NCI-H1436 (cell line): ENCODE measurements around the gene ITGAV.

Experiments used
- DNase-seq: peaks from one replicate; lab custom pipeline; 2025; lab: John Stamatoyannopoulos, UW

Gene ITGAV

DNA sequence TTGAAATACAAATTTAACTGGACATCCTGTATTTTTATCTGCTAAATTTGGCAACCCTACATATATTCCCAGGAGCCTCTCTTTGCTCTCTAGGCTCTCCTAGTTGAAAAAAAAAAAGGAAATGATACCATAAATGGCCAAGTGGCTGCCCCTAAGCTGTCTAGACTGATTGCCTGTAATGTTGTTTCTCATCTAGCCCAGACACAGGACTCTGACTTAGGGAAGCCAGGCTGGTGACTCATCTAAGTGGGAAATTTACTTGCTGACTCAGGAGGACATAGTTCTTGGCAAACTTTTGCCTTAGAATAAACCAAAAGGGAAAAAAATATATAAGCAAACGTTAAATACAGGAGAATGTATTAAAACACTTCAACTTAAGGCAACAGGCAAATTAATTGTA lies 14.6 kb upstream of the ITGAV start:
- DNase-seq = no peak

DNA sequence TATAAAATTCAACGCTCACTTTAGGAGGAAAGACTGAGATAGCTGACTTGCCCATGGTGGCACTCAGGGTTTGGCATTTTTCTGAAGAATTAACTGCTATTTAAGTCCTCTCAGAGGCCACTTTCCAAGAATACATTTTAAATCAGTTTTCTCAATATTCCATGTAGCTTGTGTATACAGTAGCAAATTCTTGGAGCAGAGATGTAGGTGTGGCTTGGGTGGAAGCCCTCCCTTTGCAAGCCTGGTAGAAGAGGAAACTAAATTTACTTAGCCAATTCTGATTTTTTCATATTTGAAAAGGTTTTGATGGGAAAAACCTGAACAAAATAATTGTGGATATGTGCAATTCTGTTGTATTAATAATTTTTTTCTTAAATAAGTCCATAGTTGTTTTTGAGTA lies 14.0 kb upstream of the ITGAV start:
- DNase-seq = no peak

DNA sequence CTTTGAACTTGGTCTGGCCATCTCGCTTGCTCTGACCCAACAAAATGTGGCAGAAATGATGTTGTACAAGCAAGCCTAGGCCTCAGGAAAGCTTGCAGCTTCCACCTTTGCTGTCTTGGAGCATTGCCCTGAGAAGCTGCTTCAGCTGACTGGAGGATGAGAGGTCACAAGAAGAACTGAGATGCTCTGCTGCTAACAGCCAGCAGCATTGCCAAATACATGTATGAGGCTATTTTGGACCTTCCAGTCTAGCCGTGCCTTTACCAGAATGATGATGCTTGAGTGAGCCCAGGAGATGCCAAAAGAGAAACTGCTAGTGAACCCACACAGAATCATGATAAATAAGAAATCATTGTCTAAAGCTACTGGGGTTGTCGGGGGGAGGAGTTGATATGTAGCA lies 13.2 kb upstream of the ITGAV start:
- DNase-seq = no peak

DNA sequence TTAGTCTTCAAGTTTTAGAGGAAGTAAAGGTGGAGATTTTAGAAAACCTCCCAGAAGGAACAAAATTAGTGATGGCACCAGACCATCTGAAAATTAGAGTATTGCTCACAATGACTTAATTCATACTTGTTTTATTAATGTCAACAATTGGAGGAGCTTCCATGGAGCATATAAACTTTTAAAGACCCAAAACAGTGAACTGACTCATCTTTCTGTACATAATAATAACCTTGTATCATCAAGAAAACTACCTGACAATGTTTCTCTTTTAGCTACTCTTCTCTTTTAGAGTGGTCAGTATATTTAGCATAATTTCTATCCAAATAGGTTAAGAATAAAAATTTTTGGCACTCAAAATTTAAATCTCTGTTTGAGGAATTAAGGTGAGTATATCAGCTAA lies 7.2 kb upstream of the ITGAV start:
- DNase-seq = no peak

DNA sequence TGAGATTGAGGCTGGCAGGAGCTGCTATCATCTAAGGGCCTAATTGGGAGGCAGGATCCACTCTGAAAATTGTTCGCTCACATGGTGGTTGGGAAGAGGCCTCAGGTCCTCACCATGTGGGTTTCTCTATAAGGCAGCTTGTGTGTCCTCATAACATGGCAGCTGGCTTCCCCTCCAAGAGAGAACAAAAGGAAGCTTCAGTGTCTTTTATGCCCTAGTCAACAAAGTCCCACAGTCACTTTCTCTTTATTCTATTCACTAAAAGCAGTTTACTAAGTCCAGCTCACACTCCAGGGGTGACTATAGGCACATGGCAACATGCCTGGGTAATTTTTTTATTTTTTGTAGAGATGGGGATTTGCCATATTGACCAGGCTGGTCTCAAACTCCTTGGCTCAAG lies 5.8 kb upstream of the ITGAV start:
- DNase-seq = no peak

DNA sequence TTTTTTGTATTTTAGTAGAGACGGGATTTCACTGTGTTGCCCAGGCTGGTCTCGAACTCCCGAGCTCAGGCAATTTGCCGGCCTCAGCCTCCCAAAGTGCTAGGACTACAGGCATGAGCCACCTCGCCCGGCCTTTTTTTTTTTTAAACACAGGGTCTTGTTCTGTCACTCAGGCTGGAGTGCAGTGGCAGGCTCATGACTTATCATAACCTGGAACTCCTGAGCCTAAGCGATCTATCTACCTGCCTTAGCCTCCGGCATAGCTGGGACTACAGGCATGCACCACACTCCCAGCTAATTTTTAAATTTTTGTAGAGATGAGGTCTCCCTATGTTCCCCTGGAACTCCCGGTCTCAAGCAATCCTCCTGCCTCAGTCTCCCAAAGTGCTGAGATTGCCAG lies 1.4 kb upstream of the ITGAV start:
- DNase-seq = no peak

DNA sequence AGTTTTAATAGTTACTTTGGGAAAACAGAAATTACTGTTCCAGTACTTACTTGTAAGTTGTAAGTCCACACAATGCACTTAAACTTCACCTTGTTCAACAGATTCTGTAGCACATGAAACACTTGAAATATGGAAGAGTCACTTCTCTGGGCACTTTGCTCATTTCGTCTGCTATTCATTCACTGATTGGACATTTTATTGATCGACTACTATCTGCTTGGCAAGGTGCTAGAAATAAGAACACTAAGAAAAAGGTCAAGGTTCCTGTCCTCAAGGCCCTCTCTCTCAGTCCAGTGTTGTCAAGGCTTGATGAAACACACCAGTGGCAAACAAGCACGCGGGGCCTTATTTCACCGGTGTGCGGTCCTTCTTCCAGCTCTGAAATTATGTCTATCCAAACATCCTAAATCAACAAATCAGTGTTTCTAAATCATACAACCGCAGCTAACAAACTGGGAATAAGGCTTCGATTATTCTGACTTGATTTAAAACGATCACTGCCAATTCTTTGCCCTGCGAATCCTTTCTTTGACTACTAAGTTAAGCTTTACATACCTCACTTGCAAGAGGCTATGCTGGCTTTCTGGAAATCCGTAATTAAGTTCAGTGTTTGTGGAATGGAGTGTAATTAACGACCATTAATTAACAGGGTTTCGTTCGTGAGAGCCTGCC lies 780 bp upstream of the ITGAV start:
- DNase-seq = no peak

DNA sequence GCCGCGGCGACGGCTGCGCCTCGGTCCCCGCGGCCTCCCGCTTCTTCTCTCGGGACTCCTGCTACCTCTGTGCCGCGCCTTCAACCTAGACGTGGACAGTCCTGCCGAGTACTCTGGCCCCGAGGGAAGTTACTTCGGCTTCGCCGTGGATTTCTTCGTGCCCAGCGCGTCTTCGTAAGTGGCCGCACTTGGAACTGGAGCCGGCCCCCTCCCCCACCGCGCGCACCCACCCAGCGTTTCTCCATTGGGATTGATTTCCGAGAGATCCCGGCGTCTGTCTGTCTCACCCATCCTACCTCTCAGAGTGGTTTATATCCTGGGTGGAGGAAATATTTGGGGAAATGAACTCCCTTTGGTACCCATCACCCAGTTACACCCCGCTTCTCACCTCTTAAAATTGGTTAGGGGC lies 498 bp downstream of the ITGAV start:
- no peak for DNase-seq

DNA sequence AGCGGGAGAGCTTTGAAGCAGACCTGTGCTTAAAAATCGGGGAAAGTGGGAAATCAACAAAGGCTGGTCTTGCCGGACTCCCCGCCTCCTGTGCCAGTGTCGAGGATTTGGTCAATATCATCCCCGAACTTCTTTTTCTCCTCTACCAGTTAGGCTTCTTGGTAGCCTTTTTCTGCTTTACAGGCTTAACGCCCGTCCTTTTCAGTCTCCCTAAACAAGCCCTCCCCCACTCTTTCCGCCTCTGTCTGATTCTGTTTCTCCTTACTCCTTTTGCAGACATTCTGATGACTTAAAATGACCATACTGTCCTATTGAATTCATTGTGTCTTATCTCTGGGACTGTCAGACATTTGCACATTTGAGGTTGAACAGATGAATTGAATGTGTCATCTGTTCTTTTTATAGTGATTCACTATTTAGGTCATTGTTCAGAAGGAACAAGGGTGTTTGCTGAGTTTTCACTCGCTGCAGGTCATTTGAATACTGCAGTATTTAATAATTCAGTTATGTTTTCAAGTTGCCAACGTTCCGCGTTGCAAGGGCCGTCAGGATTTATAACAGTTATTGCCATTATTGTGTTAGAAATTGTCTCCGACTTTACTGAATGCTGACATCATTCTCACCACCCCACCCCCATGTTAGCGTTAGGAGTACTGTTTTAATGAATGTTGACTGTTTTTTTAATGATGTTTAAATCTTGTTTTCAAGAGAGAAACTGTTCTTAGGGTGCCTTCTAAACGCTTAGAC lies 1.1 kb downstream of the ITGAV start:
- DNase-seq = no peak

DNA sequence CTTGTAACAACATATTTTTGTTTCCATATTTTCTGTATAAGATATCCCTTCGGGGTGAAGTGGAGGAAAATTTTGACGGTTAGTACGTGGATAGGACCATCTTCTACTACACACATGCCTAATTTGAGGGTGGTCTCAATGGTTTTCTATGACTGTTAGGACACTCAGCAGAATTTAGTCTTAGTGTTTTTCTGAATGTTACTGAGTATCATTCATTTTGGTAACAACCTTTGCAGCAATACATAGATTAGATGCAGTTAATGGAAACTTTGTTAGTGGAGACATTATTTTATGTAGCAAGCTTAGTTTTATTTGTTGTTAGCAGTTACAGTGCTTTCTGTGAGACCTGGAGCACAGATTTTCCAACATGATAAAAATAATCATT lies 1.6 kb downstream of the ITGAV start:
- DNase-seq = no peak

DNA sequence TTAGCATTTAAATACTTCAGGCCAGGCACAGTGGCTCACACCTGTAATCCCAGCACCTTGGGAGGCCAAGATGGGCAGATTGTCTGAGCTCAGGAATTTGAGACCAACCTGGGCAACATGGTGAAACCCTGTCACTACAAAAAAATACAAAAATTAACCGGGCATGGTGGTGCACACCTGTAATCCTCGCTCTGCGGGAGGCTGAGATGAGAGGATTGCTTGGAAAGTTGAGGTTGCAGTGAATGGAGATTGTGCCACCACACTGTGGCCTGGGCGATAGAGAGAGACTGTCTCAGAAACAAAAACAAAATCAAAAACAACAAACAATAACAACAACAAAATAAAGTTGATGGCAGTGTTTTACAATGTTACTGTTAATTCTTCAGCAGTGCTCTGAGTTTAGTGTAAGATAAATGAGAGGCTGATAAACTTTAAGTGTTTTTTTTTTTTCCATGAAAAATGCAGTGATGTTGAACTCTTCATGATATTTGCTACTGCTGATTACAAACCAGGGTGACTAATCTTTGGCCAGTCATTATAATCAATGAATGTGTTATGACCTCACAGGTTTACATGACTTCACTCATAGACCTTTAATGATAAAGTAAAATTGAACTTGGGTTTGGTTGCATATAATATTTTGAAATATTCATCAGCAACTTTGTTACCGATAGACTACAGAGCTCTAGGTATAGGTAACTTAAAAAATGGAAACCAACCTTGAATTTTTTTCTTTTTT lies 2.5 kb downstream of the ITGAV start:
- no peak for DNase-seq

DNA sequence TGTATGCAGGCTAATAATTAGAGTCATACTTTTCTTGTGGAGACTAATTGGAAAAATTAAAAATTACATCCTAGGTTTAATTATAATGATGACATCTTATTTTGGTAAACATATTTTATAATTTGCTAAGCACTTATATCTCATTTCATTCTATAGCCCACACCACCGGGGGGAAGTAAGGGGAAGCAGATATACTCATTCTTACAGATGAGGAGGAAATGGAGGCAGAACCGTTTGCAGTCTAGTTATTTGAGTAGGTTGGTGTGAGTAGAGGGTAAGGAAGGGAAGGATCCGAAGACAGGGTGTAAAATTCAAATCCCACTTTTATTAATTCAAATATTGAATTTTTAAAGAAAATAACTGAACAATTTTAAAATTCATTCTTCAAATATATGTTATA lies 3.7 kb downstream of the ITGAV start:
- DNase-seq = no peak

DNA sequence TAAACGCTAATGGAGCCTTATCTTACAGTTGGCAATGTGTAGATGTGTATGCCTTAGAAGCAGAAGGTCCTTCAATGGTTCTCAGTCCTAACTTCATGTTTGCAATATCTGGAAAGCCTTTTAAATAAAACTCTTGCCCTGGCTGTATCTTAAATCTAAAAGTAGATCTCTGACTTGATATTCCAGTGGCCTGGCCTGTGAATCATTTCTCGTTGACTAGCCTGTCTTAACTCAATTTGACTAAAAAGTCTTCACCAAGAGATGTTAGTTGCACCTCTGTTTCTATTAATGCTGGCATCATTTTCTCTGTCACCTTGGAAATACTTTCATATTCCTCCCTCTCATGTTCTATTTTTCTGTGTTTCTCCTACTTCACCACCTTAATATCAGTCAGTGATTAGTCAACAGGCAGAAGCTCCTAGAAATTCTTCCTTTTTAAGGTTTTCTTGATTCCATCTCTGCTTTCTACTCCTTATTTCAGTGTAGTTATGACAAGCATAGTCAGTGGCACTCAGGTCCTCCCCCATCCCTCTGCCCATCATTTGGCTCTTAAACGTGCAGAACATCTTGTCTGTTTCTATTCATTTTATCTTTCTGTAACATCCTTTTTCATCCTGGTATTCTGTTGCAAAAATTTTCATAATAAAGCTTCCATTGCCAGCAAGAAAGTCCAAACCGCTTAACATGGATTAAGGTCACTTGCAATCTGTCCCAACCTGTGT lies 4.3 kb downstream of the ITGAV start:
- DNase-seq = no peak

DNA sequence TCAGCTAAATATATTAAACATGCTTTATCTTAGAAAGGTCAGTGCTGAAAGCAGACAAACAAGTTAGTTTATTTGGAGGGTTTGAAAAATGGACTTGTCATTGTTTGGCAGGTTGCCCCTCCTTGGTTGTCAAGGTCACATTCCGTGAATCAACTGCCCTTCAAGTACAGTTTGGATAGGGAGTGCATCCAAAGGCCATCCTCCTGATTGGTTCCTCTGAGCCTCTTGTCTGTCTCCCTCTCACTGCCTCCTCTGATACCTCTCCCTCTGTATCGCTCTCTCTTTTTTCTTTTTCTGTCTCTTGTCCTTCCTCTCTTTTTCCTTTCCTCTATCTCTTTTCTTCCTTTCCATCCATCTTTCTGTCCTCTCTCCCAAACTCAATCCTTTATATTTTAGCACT lies 5.4 kb downstream of the ITGAV start:
- DNase-seq = no peak

DNA sequence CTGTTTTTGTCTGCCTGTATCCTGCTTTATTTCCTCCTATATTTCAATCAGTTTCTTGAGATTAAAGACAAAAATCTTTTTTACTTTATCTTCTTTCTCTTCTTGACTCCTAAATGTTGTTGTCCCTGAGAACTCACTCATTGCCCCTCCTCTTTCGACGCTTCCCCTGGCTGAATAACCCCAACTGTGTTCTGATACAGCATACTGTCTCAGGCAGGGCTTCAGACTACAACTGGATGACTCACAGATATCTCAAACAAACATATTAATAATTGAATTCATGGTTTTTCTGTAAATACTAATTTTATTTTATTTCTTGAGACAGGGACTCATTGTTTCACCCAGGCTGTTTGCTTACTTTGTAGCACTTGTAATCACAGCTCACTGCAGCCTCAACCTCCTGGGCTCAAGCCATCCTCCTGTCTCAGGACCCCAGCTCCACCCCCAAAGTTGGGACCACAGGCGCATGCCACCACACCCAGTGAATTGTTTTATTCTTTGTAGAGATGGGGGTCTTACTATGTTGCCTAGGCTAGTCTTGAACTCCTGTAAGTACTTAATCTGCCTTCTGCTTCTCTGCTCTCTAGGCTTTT lies 9.4 kb downstream of the ITGAV start:
- DNase-seq = no peak

DNA sequence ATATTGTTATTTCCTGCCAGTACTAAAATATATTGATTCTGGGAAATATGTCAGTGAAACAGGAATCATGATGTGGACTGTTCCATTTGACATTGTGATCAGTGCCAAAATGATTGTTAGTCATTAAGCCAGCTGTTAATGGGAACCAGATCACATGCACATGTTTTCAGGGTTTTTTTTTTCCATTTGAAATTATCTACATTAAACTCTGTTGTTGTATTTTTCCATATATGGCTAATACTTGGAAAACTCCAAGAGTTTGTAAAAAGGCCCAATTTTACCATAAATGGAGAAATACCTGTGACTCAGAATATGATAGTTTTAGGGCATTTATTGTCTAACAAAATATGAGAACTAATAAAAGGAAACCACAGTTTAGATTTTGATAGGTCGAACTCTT lies 13.4 kb downstream of the ITGAV start:
- no peak for DNase-seq

DNA sequence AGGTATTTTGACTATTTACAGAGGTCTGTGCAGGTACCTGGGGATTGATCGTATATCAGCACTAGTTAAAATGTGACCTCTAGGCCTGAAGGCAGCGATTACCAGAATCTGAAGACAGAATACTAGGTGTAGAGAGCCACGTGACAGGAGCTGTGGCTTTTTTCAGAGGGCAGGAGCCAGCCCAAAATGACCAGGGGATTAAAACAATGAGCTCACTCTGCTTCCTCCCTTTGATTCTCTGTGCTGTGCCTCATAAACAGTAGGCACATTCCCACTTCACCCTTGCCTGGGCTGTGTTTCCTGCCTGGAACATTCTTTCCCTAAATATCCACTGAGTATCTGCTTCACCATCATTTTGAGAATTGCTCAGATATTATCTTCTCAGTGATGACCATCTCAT lies 15.2 kb downstream of the ITGAV start:
- DNase-seq = no peak

DNA sequence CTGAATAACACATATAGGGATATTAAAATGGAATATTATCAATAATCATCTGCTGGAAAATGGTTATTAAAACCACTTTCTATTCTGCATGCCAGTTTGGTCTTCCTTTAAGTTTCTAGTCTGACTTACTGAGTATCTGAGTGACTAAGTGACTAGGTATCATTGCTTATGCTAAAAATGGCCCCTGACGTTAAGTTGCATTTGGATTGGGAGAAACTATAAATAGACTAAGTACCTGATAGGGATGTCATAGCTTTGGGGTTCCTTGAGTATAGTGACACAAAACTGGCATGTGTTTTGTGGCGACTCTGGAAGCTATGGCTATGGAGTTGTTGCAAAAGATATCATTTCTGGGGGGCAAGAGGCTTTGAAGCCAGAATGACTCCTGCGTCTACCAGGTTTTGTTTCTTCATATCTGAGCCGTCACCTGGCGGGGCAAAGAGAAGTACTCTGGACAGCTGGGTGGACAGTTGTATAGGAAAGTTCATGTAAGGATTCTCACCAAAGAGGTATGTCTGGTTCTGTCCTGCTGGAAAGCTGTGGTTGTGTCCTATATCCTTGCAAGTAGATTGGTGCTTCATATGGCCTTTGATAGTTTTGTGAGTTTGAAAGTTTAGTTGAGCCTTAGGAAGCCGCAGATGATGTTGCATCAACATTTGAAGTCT lies 17.9 kb downstream of the ITGAV start:
- DNase-seq = no peak

DNA sequence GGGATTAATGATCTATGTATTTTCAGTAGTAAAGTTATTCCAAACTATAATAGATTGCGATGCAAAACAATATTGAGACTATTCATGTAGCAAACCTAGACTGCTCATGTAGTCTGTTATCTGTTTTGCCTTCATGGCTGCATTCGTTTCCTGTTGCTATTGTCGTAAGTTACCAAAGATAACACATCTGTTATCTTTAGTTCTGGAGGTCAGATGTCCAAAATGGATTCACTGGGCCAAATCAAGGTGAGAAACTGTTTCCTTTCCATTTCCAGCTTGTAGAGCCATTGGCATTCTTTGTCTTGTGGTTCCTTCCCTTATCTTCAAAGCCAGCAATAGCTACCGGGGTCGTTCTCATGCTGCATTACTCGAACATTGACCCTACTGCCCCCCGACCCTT lies 20.9 kb downstream of the ITGAV start:
- DNase-seq = no peak

DNA sequence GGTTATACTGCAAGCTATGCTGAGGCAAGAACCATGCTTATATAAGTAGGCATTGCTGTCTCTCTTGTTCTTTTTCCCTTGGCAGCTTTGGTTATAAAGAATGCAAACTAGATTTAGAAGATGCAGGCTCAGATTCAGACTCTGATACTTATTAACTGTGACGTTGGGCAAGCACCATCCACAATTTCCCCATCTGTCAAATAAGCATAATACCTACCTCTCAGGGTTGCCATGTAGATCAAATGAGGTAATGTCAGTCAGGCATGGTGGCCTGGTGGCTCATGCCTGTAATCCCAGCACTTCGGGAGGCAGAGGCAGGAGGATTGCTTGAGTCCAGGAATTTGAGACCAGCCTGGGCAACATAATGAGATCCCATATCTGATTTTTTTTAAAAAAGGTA lies 21.7 kb downstream of the ITGAV start:
- DNase-seq = no peak

DNA sequence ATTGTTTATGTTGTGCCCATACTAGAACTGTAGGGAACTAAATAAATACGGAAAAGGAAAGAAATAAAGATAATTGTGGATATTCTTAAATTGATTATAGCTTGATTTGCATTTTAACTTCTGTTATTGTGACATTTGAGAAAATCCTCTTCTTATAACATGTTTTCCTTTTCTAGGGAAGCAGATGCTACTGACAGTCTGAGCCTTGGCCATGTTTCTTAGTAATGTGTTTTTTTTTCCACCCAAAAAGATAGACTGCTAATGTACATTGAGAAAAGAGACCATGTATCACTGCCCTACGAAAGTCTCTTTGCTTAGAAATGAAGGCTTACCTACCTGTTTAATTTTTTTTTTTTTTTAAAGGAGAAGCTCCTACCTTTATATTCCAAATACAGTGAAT lies 22.2 kb downstream of the ITGAV start:
- DNase-seq = no peak
